ENCODE data around the gene DOK4.

DNA sequence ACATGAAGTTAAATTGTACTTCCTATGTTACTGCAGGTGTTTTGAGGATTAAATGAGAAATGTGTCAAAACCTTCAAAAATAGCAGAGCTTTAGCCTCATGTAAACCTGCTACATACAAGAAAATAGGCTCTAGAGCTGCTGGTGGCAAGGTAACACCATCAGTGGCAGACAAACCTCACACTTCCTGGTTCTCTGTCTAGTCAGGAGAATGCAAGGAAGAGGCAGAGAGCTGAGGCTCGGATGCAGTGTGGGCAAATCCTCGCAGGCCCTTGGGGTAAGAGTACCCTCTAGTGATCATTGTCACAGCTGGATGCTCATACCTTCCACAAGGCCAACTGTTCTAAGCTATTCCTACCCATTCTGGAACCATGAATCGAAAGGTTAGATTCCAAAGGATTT lies 53.3 kb downstream of the DOK4 start:
- TF ChIP-seq, protein P1, sequence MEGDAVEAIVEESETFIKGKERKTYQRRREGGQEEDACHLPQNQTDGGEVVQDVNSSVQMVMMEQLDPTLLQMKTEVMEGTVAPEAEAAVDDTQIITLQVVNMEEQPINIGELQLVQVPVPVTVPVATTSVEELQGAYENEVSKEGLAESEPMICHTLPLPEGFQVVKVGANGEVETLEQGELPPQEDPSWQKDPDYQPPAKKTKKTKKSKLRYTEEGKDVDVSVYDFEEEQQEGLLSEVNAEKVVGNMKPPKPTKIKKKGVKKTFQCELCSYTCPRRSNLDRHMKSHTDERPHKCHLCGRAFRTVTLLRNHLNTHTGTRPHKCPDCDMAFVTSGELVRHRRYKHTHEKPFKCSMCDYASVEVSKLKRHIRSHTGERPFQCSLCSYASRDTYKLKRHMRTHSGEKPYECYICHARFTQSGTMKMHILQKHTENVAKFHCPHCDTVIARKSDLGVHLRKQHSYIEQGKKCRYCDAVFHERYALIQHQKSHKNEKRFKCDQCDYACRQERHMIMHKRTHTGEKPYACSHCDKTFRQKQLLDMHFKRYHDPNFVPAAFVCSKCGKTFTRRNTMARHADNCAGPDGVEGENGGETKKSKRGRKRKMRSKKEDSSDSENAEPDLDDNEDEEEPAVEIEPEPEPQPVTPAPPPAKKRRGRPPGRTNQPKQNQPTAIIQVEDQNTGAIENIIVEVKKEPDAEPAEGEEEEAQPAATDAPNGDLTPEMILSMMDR (conservative IDR thresholded peaks at IDR 0.05; ENCODE audit: low read length), result no peak
- TF ChIP-seq EZH2phosphoT487 (IDR thresholded peaks at IDR 0.05; ENCODE audit: borderline replicate concordance), result no peak
